Activated CD4-positive, CD25-positive, alpha-beta regulatory T cell treated with anti-CD3 and anti-CD28 coated beads, Interleukin-2, amount 50 U/mL, for 72 hours (primary cell): ENCODE results near the gene OSGIN1.

Source experiments
- DNase-seq: peaks from one replicate; pipeline ENCODE4 v3.0.0; 2021

The OSGIN1 gene

DNA sequence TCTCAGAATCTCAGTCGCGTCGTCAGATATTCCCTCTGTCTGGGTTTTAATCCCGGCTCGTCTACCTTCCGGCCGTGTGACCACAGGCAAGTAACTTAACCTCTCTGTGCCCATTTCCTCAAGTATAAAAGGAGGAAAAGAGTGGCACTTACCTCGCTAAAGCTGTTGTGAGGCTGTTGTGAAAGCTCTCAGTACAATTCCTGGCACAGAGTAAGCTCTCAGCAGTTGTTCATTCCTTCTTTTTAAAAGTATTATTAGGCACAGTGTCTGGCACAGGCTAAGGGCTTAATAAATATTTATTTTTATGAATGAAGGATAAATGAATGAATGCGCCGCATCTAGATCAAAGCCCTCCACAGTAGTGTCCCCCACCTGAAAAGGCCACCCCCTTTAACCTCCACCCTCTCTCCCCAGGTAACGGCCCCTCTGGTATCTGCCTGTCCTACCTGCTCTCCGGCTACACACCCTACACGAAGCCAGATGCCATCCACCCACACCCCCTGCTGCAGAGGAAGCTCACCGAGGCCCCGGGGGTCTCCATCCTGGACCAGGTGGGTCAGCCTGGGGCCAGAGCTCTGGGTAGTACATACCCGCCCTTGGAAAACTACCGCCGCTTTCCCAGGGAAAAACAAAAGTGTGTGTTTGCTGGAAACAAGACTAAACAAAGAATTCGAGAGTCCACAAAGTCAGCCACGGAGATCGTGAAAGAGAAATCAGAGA, 6.0 kb downstream of the OSGIN1 start:
- no peak for DNase-seq

DNA sequence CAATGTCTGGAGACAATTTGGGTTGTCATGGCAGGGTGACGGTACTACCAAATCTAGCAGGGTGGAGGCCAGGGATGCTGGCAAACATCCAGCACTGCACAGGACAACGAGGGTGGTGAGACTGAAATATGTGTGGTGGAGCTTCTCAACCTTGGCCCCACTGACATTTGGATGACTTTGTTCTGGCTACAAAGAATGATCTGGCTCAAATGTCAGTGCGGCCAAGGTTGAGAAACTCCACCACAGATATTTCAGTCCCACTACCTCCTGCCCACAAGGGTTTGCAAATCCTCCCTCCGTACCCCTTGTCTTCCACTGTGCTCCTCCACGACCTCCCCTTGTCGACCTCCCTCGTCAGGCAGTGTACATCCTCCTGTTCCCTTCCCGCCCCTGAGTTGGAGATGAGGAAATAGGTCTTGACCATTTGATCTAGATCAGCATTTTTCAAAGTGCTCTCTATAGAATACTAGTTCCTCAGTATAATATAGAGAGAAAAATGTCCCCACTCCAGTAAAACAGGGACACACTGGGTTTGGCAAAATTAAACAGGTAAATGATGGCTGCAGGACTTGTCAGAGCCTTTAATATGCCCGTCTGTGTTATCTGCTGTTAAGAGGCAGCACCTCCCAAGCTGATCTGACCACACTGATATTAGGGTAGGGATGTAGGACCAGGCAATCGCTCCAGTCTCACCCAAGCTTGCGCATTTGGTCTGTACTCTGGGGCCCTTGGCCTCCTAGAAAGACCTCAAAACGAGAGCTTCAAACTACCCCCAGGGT, 6.8 kb downstream of the OSGIN1 start:
- no peak for DNase-seq

DNA sequence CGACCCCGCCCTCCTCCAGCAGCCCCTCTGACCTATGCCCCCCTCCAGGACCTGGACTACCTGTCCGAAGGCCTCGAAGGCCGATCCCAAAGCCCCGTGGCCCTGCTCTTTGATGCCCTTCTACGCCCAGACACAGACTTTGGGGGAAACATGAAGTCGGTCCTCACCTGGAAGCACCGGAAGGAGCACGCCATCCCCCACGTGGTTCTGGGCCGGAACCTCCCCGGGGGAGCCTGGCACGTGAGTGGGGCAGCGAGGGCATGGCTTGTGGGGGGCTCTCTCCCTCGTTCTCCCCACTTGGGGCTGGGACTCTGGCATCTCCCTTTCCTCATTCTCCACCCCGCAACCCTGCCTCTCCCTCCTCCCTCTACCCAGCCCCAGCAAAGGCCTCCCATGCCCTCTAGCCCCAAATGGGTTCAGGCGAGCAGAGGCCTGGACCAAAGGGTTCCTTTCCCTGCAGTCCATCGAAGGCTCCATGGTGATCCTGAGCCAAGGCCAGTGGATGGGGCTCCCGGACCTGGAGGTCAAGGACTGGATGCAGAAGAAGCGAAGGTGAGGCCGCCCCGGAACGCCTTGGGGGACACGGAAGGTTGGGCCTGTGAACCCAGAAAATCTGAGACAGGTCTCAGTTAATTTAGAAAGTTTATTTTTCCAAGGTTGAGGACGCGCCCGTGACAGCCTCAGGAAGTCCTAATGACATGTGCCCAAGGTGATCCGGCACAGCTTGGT, 7.6 kb downstream of the OSGIN1 start:
- DNase-seq, result no peak

DNA sequence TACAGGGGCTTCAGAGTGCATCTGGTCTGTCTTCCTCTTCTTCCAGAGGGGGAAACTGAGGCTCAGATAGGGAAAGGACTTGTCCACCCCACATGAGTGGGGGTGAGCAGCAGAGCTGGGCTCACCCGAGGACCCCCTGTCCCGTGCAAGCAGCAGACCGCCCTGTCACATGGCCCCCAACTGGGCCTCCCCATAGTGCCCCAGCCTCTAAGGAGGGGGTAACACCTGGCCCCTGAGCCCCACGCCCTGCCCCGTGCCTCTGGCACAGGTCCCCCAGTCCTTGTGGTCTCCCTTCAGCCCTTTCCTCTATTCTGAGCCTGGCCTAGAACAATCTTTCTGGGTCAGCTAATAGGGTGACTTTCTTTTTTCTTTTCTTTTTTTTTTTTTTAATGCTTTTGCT, 8.6 kb downstream of the OSGIN1 start:
- DNase-seq, result no peak

DNA sequence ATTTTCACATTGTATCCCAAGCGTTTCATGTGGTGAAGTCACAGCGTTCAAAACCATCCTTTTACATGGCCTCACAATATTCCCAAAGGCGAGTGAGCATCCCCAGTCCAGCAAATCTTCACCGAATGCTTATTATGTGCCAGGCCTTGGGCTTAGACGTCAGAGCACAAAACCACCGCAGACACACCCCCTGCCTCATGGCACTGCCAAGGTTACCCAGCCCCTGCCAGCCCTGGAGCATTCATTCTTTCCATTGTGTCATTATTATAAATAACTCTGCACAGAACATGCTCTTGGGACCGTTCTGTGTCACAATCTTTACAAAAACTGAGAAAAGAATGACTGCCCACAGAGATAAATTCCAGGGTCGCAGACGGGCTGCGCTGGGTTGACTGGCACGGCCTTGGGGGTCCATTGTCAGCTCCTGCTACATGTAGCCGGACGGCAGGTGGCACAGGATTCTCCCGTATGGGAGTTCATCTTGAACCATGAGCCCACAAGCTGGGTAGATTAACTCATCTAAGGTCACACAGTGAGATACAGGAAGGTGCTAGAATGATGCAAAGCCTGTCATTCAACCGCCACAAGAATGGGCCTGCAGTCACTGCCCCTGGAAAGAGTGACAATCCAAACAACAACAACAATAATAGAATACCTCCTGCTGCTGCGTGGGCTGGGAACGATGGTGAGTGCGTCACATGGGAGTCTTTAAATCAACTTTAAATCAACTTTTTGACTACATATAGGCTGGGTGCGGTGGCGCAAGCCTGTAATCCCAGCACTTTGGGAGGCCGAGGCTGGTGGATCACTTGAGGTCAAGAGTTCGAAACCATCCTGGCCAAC, 10.5 kb downstream of the OSGIN1 start:
- DNase-seq, result no peak

DNA sequence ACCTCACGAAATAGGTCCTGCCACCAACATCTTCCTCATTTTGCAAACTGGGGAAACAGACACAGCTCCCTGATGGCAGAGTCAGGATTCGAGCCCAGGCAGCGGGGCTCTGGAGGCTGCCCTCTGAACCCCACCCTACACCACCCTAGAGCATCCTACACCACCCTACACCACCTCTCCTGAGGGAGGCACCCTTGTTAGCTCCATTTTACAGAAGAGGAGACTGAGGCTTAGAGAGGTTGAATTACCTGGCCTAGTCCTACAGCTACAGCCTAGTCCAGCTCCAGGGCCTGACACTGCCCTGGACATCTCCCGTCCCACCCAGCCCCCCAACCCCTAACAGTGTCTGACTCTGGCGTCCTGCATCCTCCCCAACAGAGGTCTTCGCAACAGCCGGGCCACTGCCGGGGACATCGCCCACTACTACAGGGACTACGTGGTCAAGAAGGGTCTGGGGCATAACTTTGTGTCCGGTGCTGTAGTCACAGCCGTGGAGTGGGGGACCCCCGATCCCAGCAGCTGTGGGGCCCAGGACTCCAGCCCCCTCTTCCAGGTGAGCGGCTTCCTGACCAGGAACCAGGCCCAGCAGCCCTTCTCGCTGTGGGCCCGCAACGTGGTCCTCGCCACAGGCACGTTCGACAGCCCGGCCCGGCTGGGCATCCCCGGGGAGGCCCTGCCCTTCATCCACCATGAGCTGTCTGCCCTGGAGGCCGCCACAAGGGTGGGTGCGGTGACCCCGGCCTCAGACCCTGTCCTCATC, 11.8 kb downstream of the OSGIN1 start:
- DNase-seq, result no peak

DNA sequence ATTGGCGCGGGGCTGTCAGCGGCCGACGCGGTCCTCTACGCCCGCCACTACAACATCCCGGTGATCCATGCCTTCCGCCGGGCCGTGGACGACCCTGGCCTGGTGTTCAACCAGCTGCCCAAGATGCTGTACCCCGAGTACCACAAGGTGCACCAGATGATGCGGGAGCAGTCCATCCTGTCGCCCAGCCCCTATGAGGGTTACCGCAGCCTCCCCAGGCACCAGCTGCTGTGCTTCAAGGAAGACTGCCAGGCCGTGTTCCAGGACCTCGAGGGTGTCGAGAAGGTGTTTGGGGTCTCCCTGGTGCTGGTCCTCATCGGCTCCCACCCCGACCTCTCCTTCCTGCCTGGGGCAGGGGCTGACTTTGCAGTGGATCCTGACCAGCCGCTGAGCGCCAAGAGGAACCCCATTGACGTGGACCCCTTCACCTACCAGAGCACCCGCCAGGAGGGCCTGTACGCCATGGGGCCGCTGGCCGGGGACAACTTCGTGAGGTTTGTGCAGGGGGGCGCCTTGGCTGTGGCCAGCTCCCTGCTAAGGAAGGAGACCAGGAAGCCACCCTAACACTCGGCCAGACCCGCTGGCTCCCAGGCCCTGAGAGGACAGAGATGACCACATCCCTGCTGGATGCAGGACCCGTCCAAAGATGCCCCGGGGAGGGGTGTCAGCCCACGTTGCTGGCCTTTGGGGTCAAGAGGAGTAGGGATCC, 12.6 kb downstream of the OSGIN1 start:
- DNase-seq, result no peak

DNA sequence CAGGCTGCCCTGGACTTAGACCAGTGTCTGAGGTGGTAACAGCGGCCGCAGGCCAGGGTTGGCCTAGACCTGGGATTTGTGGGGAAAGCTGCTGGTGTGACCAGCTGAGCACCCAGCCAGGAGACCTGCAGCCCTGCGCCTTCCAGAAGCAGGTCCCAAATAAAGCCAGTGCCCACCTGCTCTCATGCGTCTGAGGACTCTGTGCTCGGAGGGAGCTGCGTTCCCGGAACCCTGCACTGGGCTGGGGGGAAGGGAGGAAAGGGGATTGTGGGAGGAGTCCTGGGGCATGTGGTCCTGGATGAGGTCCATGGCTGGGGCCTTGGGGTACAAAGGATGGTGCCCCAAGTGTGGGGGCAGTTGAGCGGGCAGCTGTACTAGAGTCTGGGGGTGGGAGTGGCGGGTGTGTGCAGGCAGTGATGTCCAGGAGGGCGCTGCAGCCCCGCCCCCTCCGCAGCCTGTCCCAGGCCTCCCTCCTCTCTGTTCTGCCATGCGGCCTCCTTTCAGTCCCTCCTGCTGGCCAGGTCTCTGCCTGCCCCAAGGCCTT, 13.2 kb downstream of the OSGIN1 start:
- DNase-seq, result no peak

DNA sequence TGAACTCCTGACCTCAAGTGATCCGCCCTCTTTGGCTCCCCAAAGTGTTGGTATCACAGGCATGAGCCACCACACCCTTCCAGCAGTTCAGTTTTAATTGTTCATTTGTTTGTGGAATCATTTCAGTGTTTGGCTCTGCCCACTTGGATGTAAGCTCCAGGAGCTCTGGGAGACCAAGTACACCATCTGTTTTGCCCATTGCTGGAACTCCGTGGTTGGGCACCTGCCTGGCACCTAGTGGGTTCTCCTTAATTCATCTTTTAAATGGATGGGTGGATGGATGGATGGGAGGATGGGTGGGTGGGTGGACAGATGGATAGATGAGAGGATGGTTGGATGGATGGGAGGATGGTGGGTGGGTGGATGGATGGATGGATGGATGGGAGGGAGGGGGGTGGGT, 14.1 kb downstream of the OSGIN1 start:
- no peak for DNase-seq

DNA sequence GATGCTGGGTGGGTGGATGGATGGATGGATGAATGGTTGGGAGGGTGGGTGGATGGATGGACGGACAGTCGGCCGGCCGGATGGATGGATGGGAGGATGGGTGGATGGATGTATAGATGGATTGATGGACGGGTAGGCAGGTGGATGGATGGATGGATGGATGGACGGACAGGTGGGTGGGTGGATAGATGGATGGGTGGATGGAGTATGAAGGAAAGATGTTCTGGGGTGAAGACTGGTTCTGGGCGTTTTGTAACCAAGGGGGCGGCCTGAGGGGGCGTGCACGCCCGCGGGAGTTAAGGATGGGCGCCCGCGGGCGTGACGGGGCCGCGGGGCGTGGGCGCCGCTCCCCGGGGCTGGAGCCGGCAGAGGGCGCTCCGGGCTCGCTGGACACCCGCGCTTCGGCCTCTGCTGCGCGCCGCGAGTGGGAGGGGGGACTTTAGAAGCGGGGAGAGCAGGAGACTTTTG, 14.8 kb downstream of the OSGIN1 start, which contains the start of gene NECAB2:
Gene NECAB2, plus strand, starts transcription at position 407 of the 468 bp plus-strand sequence. CDS start 405 bp downstream, outside the sequence.
- peak; percentile 42 for DNase-seq

DNA sequence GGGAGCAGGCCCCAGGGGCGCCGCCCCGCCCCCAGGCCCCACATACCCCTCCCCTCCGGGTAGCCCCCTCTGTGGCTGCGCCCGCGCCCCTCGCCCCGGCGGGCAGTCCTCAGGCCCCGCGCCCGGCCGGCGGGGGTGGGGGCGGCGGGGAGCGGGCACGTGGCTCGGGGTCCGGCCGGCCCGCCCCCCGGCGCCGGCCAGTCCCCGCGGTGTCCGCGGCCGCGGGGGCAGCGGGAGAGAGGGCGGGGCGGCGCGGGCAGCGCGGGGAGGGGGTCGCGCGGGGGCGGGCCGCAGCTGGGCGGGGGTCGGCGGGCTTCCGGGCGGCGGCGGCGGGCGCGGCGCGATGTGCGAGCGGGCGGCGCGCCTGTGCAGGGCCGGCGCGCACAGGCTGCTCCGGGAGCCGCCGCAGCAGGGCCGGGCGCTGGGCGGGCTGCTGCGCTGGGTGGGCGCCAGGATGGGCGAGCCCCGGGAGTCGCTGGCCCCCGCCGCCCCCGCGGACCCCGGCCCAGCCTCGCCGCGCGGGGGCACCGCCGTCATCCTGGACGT, 15.3 kb downstream of the OSGIN1 start:
- DNase-seq, result no peak

DNA sequence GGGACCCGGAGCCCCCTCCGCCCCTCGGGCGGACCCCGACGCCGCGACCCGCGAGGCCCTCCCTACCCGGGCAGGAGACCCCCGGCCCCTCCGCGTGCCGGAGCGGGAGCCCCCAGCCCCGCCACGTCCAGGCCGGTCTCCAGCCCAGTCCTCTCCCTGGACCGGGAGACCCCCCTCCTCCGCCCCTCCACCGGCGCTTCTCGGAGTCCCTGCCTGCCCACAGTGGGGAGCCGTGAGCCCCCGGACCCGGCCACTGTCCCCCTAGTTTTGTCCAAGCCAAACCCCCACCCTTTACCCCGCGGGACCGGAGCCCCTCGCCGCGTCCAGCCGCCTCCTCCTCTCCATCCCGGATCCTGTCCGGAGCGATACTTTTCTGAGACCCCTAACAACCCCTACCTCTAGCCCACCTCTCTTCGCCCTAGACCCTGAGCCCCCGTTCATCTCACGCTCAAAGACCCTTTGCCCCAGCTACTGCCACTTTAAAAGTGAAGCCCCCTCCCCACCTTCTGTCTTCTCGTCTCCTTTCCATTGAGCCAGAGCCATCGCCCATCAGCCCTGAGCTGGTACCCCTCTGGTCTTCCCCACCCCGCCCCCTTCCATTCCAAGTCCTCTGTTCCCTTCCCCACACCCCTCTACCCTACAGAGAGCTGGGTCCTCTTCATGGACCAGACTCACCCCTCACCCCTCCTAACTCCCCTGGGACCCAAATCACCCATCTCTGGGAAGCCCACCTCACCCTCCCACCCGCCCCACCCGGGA, 16.0 kb downstream of the OSGIN1 start:
- DNase-seq, result no peak

DNA sequence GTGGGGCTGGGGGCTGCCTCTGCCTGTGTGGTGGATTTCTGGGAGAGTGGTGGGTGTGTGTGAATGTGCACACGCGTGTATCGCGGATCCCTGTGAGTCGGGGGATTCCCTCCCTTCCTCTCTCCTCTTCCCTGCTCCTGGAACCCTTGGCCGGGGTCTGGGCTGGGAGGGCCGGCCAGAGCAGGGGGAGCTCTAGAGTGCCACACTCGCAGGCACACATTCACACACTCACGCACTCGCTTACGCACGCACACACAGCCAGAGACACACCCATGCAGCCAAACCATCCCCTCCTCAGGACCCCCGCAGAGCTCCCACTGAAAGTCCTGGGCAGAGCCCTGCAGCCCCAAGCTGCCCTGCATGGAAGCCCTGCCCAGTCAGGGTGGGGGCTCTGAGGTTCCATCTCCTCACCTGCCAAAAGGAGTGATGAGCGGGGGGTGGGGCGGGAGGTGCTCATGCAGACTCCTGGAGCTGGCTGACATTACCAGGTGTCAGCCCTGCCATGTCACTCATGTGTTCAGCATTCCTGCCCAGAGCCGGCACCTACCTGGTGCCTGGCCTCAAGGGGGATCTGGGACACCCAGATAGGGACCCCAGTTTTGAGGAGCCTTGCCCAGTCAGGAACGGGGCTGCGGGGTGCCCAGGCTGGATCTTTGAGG, 16.9 kb downstream of the OSGIN1 start:
- no peak for DNase-seq

DNA sequence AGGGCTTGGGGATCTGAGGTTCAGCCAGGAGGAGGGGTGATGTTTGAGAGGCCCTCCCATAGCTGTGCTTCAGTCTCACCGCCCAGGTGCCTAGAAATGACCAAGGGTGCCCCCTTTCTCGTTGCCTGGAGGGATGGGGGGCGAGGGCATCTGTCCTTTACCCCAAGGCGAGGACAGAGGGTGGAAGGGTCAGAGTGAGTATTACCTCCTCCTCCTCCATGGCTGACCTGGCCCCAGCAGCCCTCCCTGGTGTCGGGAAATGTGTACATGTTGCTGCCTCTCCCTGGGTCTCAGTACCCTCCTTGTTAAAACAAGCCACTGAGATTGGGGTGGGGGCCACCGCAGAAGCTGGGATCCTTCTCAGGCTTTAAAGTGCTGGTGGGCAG, 17.4 kb downstream of the OSGIN1 start:
- no peak for DNase-seq

DNA sequence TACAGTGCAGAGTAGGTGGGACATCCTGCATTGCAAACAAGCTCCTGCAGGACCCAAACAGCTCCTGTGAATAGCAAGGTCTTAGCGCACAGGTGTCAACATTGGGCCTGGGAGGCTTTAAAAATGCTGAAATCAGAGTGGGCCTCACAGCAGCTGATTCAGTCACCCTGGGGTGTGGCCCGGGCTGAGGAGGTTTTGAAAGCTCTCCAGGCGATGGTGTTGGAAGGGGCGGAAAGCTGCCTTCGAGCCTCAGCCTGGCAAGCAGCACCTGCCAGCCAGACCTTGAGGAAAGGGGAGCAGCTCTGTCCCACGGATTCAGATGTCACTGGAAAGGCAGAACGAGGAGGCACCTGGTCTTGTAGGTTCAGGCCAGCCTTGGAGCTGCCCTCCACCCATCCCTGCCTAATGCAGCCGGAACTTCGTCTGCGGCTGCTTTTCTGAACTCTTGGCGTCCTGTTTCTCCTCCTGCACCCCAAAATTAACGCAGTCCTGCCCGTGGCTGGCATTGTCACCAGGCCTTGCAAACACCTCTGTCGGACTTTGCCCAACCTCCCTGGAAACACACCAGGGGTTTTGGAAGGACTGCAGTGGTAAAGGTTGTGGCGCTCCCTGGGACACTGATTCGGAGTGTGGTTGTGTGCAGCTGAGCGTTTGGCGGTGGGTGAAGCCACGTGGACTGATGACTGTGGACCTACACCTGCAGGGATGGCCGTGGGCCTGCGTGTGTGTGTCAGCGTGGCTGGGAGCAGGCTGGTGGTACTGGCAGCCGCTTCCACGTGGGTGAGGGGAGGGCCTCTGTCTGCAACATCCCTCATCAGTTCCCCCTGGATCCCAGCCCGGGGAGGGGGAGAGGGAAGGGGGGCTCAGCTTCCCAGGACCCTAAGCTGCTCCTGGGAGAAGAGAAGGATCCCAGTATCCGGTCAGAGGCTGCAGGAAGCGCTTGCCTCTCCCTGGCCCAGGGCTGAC, 18.4 kb downstream of the OSGIN1 start:
- DNase-seq, result no peak

DNA sequence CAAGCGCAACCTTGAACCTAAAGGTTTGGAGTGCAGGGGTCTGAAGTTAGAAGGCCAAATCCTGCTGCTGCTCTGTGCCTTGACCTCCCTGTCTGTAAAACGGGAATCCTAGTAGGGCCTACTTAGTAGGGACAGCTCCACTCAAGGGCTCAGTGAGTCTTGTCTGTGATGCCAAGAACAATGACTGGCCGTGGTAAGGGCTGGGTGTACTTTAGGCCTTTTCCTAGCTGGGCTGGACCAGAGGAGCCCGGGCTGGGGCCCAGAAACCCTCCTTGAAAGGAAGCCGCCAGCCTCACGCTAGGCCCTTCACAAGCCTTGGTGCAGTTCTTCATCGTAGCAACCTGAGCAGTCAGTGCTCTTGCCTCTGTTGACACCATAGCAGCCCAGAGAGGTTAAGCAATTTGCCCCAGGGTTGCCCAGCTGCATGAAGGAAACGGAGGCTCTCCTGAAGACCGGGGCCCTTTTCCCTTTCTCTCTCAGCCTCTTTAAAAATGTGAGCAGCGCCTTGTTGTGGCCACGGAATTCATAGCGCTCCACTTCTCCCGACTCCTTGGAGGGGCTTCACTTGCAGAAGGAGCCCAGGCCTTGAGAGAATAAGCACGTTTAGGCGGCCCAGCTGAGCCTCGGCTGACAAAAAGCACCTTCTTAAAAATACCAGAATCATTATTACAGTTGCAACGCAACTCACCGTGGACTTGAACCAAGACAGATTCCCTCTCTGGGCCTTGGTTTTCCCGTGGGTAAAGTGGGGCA, 19.4 kb downstream of the OSGIN1 start:
- DNase-seq, result no peak

DNA sequence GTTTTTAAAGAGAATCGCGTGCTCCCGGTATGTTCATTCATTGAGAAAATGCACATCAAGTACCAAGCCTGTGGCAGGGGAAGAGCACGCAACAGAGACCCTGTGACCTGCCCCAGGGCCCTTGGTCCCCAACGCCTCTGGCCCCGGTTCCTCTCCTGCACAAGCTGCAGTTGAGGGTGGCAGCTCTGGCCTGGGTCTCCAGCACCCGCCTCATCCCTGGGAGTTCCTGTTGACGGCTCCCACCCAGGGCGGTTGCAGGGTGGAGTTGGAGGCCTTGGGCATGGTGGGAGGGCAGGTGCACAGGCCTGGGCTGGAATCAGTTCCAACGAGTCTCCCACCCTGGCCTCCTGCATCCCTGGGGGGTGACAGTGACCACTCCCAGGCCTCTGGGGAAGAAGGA, 20.0 kb downstream of the OSGIN1 start:
- no peak for DNase-seq
